Stimulated activated CD4-positive, alpha-beta T cell treated with anti-CD3 and anti-CD28 coated beads, Interleukin-2, amount 100 ng/mL, for 4 hours (primary cell): ENCODE measurements around the gene PIK3CB.
"Not testable (repeated sequence)": the region's sequence is repeated elsewhere in the genome, so short reads cannot be mapped to it uniquely, and the experiment has no call there.

Source experiments
- DNase-seq: peaks from one replicate; pipeline ENCODE4 v3.0.0-alpha.2; 2020; ENCODE audit warnings: low read depth

PIK3CB gene

GRCh38 chr3:138846824-138847223 is 12.1 kb upstream of the PIK3CB start:
- not testable (repeated sequence) for DNase-seq

- DNase-seq: no peak
Measured at GRCh38 chr3:138846262-138846791, 11.6 kb upstream of the PIK3CB start.

- no peak for DNase-seq
Measured at GRCh38 chr3:138845771-138846173, 11.0 kb upstream of the PIK3CB start.

GRCh38 chr3:138845181-138845601 is 10.5 kb upstream of the PIK3CB start:
- DNase-seq: no peak

GRCh38 chr3:138842483-138843188 is 7.9 kb upstream of the PIK3CB start:
- DNase-seq: no peak

- DNase-seq: not testable (repeated sequence)
Measured at GRCh38 chr3:138838385-138838784, 3.7 kb upstream of the PIK3CB start.

GRCh38 chr3:138835846-138836245 is 1.1 kb upstream of the PIK3CB start:
- DNase-seq: not testable (repeated sequence)

GRCh38 chr3:138835397-138835757 is 649 bp upstream of the PIK3CB start:
- DNase-seq: no peak

- DNase-seq: no peak
Measured at GRCh38 chr3:138833899-138834595, 681 bp downstream of the PIK3CB start.

GRCh38 chr3:138832473-138833057 is 2.2 kb downstream of the PIK3CB start:
- DNase-seq: not testable (repeated sequence)

- no peak for DNase-seq
Measured at GRCh38 chr3:138829886-138830510, 4.7 kb downstream of the PIK3CB start.

- DNase-seq: no peak
Measured at GRCh38 chr3:138829097-138829496, 5.6 kb downstream of the PIK3CB start.

- DNase-seq: no peak
Measured at GRCh38 chr3:138827222-138827621, 7.5 kb downstream of the PIK3CB start.

- no peak for DNase-seq
Measured at GRCh38 chr3:138825336-138825735, 9.4 kb downstream of the PIK3CB start.

- no peak for DNase-seq
Measured at GRCh38 chr3:138824114-138824506, 10.6 kb downstream of the PIK3CB start.

- not testable (repeated sequence) for DNase-seq
Measured at GRCh38 chr3:138820379-138820778, 14.3 kb downstream of the PIK3CB start.

GRCh38 chr3:138818185-138818860 is 16.4 kb downstream of the PIK3CB start:
- no peak for DNase-seq

- DNase-seq: no peak
Measured at GRCh38 chr3:138817695-138818094, 17.0 kb downstream of the PIK3CB start.

- DNase-seq: no peak
Measured at GRCh38 chr3:138812806-138813205, 21.9 kb downstream of the PIK3CB start.

- no peak for DNase-seq
Measured at GRCh38 chr3:138809500-138810256, 25.1 kb downstream of the PIK3CB start.

GRCh38 chr3:138806376-138807080 is 28.2 kb downstream of the PIK3CB start:
- DNase-seq: no peak
